HG03135 (cell line): ENCODE measurements around the gene BAHCC1.

Source experiments
- ATAC-seq: cut with Tn5 transposase; IDR thresholded peaks from one replicate; pipeline ENCODE4 v1.9.1; 2021; ENCODE audit warnings: mild to moderate bottlenecking, moderate library complexity; ENCODE audit not compliant: unreplicated experiment

The BAHCC1 gene

DNA sequence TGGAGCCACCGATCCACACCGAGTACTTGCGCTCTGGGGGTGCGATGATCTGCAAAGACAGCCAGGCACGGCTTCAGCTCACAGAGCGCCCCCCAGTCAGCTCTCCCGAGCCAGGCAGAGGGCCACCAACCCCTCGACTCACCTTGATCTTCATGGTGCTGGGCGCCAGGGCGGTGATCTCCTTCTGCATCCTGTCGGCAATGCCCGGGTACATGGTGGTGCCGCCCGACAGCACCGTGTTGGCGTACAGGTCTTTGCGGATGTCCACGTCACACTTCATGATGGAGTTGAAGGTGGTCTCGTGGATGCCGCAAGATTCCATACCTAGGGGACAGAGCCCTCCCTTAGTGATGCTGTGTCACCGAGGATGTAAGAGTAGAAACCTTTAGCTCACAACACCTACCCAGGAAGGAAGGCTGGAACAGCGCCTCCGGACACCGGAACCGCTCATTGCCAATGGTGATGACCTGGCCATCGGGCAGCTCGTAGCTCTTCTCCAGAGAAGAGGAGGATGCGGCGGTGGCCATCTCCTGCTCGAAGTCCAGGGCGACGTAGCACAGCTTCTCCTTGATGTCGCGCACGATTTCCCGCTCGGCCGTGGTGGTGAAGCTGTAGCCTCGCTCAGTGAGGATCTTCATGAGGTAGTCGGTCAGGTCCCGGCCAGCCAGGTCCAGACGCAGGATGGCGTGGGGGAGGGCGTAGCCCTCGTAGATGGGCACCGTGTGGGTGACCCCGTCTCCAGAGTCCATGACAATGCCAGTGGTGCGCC is 115.7 kb downstream of the BAHCC1 start:
- ATAC-seq, result no peak

GRCh38 chr17:81511554-81511803 is 116.2 kb downstream of the BAHCC1 start:
- no peak for ATAC-seq

DNA sequence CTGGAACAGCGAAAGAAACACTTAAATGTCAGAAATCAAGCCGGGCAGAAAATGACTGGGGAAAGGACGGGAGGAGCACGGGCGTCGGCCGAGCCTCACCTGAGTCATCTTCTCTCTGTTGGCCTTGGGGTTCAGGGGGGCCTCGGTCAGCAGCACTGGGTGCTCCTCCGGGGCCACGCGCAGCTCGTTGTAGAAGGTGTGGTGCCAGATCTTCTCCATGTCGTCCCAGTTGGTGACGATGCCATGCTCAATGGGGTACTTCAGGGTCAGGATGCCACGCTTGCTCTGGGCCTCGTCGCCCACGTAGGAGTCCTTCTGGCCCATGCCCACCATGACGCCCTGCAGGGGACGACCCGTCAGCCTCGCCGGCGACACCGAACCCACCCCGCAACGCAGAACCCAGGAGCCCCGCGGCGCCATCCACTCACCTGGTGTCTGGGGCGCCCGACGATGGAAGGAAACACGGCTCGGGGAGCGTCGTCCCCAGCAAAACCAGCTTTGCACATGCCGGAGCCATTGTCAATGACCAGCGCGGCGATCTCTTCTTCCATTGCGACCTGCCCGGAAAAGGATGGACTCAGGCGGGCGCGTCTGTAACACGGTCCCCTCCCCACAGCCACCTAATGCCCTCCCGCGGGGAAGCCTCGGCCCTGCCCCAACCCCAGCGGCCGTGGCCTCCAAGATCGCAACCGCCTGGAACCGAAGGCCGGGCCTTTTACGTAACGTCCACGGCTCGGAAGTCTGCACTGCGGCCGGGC is 116.7 kb downstream of the BAHCC1 start:
- ATAC-seq, result peak; percentile 0

DNA sequence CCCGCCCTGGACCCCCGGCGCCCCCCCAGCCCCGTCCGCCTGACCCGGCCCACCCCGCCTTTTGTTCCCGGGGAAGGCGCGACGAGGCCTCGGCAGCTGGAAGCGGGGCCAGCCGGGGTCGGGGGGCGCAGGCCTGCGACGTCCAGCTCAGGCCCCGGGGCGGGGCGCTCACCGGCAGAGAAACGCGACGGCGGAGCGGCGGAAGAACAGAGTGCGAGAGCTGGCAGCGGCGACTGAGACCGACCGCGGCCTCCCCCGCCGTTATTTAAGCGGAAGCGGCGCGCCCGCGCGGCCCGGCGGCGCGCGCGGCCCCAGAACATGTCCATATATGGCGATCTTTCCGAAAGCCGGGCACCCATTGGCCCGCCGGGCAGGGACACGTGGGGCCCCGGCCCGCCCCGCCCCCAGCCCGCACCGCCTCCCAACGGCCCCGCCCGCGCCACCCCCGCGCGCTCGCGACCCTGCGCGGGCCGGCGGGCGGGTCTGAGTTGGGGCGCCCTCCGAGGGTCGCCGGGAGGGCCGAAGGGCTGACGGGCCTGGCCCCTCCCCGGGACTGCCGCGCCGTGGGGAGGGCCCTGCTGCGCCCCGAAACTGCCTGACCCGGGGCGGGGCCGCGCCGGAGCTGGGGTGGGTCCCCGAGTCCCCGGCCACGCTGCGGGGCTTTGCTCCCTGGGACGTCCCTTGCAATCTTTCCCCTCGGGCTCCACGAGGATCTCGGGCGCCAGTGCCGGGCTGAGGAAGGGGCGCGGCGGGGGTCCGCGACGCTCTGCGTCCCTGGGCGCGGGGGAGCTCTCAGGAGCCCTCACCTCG is 117.5 kb downstream of the BAHCC1 start, which contains the start of gene ACTG1:
Gene ACTG1, minus strand, starts transcription at position 238 of the 810 bp plus-strand sequence. CDS start 445 bp downstream, outside the sequence.
- ATAC-seq, result peak; percentile 44

DNA sequence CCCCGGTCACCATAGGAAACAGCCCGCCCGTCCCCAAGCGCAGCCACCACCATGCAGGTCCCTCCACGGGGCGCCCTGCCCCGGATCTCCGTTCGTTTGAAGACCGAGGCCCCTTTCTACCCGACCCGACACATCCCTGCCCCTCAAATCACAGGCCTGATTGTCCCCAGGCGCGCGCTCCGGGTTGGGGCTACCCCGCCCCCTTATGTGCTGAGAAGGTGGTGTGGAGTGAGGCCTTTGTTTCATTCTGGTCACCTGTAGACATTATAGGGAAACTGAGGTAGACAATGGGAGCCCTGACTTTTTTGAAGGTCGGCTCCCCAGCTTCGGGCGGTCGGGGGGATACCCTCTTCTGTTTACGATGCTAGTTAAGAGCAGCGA is 118.1 kb downstream of the BAHCC1 start:
- no peak for ATAC-seq

DNA sequence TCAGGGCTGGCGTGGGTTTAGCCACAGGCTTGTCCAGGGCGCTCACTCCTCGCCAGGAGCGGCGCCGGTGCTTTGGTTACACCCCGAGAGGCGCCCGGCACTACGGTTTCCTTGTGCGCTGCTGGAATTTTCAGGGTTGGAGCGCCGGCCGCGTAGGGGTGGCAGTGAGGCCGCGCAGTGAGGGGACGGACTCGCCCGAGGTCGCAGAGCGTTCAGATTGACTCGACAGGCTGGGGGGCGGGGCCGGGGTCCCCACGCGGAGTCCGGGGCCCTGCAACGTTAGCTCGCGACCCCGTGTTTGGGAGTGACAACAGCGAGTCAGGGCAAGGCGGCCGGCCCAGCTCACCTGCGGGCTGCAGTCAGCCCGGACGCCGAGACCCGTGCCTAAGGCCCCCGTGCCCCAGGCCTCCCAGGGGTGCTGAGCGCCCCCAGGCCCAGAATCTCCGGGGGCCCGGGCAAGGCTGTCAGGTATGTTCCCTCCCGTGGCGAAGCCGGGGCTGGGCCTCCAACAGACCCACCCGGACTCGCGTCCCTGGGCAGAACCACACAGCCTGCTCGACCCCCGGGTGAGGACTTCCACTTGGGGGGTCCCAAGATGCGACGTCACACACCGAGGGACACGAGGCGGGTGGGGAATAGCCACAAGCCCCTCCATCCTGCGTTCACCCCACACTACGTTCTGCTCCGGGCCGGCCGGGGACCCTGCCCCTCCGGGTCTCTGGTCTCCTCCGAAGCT is 118.7 kb downstream of the BAHCC1 start:
- ATAC-seq, result no peak

GRCh38 chr17:81514489-81514738 is 119.2 kb downstream of the BAHCC1 start:
- no peak for ATAC-seq

GRCh38 chr17:81514739-81515529 is 119.7 kb downstream of the BAHCC1 start:
- ATAC-seq, result peak; percentile 23

GRCh38 chr17:81515530-81516041 is 120.3 kb downstream of the BAHCC1 start:
- no peak for ATAC-seq
